GM12801 (cell line): ENCODE data around the gene TCP11.

Experiments used
- CTCF ChIP-seq: IDR thresholded peaks from one replicate; pipeline ENCODE4 v1.5.1; 2011; ENCODE audit warnings: control low read depth; ENCODE audit not compliant: insufficient read length; ENCODE audit errors: extremely low read depth

TCP11 gene

GRCh38 chr6:35084511-35085203 lies 56.5 kb downstream of the TCP11 start:
- no peak for TF ChIP-seq CTCF

- TF ChIP-seq CTCF: no peak
Observed at GRCh38 chr6:35084041-35084491, 57.1 kb downstream of the TCP11 start.

GRCh38 chr6:35083507-35083906 lies 57.6 kb downstream of the TCP11 start:
- no peak for TF ChIP-seq CTCF

- no peak for TF ChIP-seq CTCF
Observed at GRCh38 chr6:35082733-35083403, 58.3 kb downstream of the TCP11 start.

GRCh38 chr6:35082046-35082732 lies 59.0 kb downstream of the TCP11 start:
- TF ChIP-seq CTCF: no peak

GRCh38 chr6:35081426-35081851 lies 59.7 kb downstream of the TCP11 start:
- TF ChIP-seq CTCF: no peak

GRCh38 chr6:35080821-35081425 lies 60.2 kb downstream of the TCP11 start:
- no peak for TF ChIP-seq CTCF
